Testis (tissue), 2 donors: ENCODE data around the gene LLPH.

Experiments used
- POLR2A ChIP-seq: fragments of 450-650 bp; IDR thresholded peaks from one replicate; pipeline ENCODE4 v1.6.1; 2017; ENCODE audit warnings: antibody characterized with exemption, mild to moderate bottlenecking, moderate library complexity
- TF ChIP-seq, protein P1 (sequence below), 3 experiments: fragments of 450-650 bp in 2 of 3; fragments of 200-600 bp in 1 of 3; sonication (generic) in 1 of 3; IDR thresholded peaks; one replicate each; pipeline ENCODE4 v1.5.1; 2016 to 2019; ENCODE audit warnings: antibody characterized with exemption in 3 of 3, mild to moderate bottlenecking in 2 of 3, moderate library complexity in 1 of 3

GRCh38 chr12:66165141-66165540 lies 34.6 kb upstream of the LLPH start:
- TF ChIP-seq, protein P1, sequence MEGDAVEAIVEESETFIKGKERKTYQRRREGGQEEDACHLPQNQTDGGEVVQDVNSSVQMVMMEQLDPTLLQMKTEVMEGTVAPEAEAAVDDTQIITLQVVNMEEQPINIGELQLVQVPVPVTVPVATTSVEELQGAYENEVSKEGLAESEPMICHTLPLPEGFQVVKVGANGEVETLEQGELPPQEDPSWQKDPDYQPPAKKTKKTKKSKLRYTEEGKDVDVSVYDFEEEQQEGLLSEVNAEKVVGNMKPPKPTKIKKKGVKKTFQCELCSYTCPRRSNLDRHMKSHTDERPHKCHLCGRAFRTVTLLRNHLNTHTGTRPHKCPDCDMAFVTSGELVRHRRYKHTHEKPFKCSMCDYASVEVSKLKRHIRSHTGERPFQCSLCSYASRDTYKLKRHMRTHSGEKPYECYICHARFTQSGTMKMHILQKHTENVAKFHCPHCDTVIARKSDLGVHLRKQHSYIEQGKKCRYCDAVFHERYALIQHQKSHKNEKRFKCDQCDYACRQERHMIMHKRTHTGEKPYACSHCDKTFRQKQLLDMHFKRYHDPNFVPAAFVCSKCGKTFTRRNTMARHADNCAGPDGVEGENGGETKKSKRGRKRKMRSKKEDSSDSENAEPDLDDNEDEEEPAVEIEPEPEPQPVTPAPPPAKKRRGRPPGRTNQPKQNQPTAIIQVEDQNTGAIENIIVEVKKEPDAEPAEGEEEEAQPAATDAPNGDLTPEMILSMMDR (IDR thresholded peaks at IDR 0.05), result no peak
- no peak for TF ChIP-seq POLR2A
